Activated T-cell treated with anti-CD3 and anti-CD28 coated beads for 4 hours (primary cell): Measurements from ENCODE around the gene PRR11.
"Not testable (repeated sequence)": the region's sequence is repeated elsewhere in the genome, so short reads cannot be mapped to it uniquely, and the experiment has no call there.

Experiments used
- DNase-seq: peaks from one replicate; pipeline ENCODE4 v3.0.0-alpha.2; 2020

PRR11 gene

DNA sequence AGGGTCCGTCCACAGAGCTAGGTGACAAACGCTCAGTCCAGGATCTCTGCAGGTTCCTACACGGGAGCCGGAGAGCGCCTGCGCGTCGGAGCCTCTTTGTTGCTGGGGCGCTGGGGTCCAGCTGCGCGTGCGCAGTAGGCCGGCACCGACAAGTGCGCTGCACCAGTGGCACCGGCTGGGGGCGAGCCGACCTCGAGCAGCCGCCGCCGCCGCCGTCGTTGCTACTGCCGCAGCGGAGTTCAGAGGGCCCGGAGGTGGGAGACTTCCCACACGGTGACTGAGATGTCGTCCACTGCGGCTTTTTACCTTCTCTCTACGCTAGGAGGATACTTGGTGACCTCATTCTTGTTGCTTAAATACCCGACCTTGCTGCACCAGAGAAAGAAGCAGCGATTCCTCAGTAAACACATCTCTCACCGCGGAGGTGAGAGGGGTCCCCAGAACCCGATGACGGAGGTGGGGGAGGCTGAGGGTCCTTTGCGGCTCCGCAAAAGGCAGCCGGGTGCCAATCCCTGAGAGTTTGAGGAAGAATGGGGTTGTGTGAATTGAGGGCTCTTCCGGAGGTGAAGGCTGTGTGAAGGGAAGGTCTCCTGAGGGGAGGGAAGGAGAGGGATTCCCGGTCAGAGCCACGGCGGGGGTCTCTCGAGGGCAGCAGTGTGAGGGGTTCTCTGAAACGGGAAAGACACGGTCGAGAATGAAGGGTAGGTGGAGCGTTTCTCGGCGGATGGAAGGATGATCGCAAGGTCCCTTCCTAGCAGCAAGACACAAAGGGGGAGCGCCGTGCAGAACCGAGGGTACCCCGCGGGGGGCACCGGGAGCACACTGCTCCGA lies 65.0 kb downstream of the PRR11 start, which contains the start of gene GDPD1:
TSS of gene GDPD1 (plus strand) at position 184 of the 831 bp plus-strand sequence. CDS start at position 283, 99 bp downstream.
- DNase-seq, result peak; percentile 91

GRCh38 chr17:59221159-59221847 lies 65.8 kb downstream of the PRR11 start:
- no peak for DNase-seq

- DNase-seq, result no peak
These were observed 68.3 kb downstream of the PRR11 start for GRCh38 chr17:59223813-59224212.

GRCh38 chr17:59228588-59228987 lies 73.0 kb downstream of the PRR11 start:
- not testable (repeated sequence) for DNase-seq

- no peak for DNase-seq
These were observed 75.2 kb downstream of the PRR11 start for GRCh38 chr17:59230764-59231163.

DNA sequence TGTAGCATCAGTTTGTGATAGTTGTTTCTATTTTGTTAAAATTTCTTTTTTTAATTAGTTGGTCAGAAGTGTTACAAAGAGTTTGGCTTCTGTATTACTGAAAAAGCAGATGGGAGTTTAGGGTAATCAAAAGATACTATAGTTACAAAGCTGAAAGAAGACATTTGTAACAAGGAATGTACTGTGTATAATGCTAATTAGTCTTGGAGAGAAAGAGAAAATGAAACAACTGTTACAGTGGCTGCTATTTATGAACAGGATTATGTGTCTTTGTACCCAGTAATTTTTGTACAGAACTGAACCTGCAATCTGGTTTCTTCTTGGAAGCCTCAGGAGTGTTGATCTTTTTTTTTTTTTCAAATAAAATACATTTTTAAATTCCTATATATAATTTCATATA lies 79.1 kb downstream of the PRR11 start:
- no peak for DNase-seq

DNA sequence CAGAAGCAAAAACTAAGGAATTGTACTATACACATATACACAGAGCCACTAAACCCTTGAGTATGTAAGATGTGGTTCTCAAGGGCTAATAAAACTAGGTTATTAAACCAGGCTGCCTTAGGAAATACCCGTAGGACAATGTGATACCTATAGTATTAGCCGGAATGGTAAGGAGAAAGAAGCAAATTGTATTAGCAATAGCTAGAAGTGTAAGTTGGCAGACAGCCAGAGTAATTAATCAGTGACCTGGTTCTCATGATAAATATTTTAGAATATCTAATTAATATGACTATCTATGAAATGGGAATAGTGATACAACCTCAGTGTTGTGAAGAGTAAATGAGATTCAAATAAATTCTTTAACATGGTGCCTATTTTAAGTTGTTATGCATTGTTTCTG lies 83.4 kb downstream of the PRR11 start:
- no peak for DNase-seq

DNA sequence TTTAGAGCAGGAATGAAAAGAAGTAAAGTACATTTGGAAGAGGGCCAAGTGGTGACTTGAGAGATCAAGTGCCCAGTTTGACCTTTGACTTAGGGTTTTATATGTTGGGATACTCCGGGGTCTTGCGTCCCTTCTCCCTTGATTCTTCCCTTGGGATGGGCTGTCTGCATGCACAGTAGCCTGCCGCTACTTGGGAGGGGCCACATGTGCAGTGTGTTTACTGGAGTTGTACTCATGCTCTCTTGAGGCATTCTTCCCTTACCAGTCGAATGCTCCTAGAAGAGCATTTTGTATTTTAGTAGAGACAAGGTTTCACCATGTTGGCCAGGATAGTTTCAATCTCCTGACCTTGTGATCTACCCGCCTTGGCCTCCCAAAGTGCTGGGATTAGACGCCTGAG lies 88.5 kb downstream of the PRR11 start:
- no peak for DNase-seq
